Neural cell (in vitro differentiated cells): Measurements from ENCODE around the gene BTBD3. TPM values are rescaled to one million over a fixed set of nuclear protein-coding genes. Genes with fewer than 3 reads are reported as not detected.

ENCODE experiments used
- H2AFZ ChIP-seq: fragments of 200-600, 300-800 bp; sonication (generic), shearing (Covaris generic); 2 replicates; pipeline ENCODE4 v1.6.0; 2014; ENCODE audit warnings: low read depth, mild to moderate bottlenecking, antibody characterized with exemption, low read length, moderate library complexity
- H3F3A ChIP-seq: fragments of 200-600 bp; shearing (Covaris generic); 2 replicates; pipeline ENCODE4 v1.6.1; 2016; ENCODE audit warnings: mild to moderate bottlenecking, moderate library complexity, mixed read lengths, antibody characterized with exemption, low read length; ENCODE audit not compliant: insufficient read depth, poor library complexity, severe bottlenecking
- H3K27ac ChIP-seq: fragments of 200-600, 300-800 bp; sonication (generic), shearing (Covaris generic); 2 replicates; pipeline ENCODE4 v1.5.1; 2014; ENCODE audit warnings: mild to moderate bottlenecking, low read length, moderate library complexity
- H3K27me3 ChIP-seq: fragments of 300-800, 200-600 bp; sonication (generic), shearing (Covaris generic); 2 replicates; pipeline ENCODE4 v1.6.0; 2014; ENCODE audit warnings: mild to moderate bottlenecking, low read depth, low read length, moderate library complexity; ENCODE audit not compliant: insufficient read depth
- H3K36me3 ChIP-seq: fragments of 300-800, 200-600 bp; sonication (generic), shearing (Covaris generic); 2 replicates; pipeline ENCODE4 v1.5.1; 2014; ENCODE audit warnings: mild to moderate bottlenecking, antibody characterized with exemption, low read length, moderate library complexity; ENCODE audit not compliant: insufficient read depth
- H3K4me2 ChIP-seq: fragments of 300-800, 200-600 bp; sonication (generic), shearing (Covaris generic); 2 replicates; pipeline ENCODE4 v1.6.0; 2014; ENCODE audit warnings: mild to moderate bottlenecking, low read length
- H3K4me3 ChIP-seq: fragments of 300-800, 200-600 bp; sonication (generic), shearing (Covaris generic); 2 replicates; pipeline ENCODE4 v1.5.1; 2014; ENCODE audit warnings: mild to moderate bottlenecking, low read length, moderate library complexity
- H3K79me2 ChIP-seq: fragments of 200-600 bp; shearing (Covaris generic); replicated peaks from 2 replicates; pipeline ENCODE4 v1.6.0; 2014; ENCODE audit warnings: mild to moderate bottlenecking, low read length, moderate library complexity; ENCODE audit not compliant: insufficient read depth
- H3K9ac ChIP-seq: fragments of 300-800, 200-600 bp; sonication (generic), shearing (Covaris generic); 2 replicates; pipeline ENCODE4 v1.6.1; 2016; ENCODE audit warnings: mild to moderate bottlenecking, low read length, mixed read lengths
- H3K9me2 ChIP-seq: fragments of 200-600 bp; shearing (Covaris generic); 2 replicates; pipeline ENCODE4 v1.6.1; 2016; ENCODE audit warnings: mild to moderate bottlenecking, low read length, mixed read lengths; ENCODE audit not compliant: insufficient read depth
- H3K9me3 ChIP-seq: fragments of 200-600, 300-800 bp; sonication (generic), shearing (Covaris generic); 2 replicates; pipeline ENCODE4 v1.6.1; 2016; ENCODE audit warnings: mild to moderate bottlenecking, mixed run types, low read length, moderate library complexity, mixed read lengths
- H4K20me1 ChIP-seq: fragments of 200-600 bp; shearing (Covaris generic); 2 replicates; pipeline ENCODE4 v1.6.1; 2016; ENCODE audit warnings: mild to moderate bottlenecking, mixed run types; ENCODE audit not compliant: insufficient read depth
- EP300 ChIP-seq: fragments of 450-650 bp; conservative IDR thresholded peaks from 2 replicates; pipeline ENCODE4 v1.6.1; 2014; ENCODE audit warnings: antibody characterized with exemption, mild to moderate bottlenecking, moderate library complexity; ENCODE audit not compliant: poor library complexity, severe bottlenecking
- EZH2 ChIP-seq: fragments of 200-600, 300-800 bp; shearing (Covaris generic), sonication (generic); IDR thresholded peaks from 2 replicates; pipeline ENCODE4 v1.6.1; 2014; ENCODE audit warnings: antibody characterized with exemption, low read length, borderline replicate concordance, mild to moderate bottlenecking; ENCODE audit not compliant: insufficient read depth, poor library complexity, severe bottlenecking
- MXI1 ChIP-seq: fragments of 450-650 bp; conservative IDR thresholded peaks from 2 replicates; pipeline ENCODE4 v1.6.1; 2014; ENCODE audit warnings: antibody characterized with exemption, mild to moderate bottlenecking; ENCODE audit not compliant: poor library complexity, severe bottlenecking
- POLR2AphosphoS5 ChIP-seq: IDR thresholded peaks from 2 replicates; pipeline ENCODE4 v1.6.1; 2012
- RAD21 ChIP-seq: fragments of 450-650 bp; conservative IDR thresholded peaks from 2 replicates; pipeline ENCODE4 v1.6.1; 2014; ENCODE audit warnings: antibody characterized with exemption, mild to moderate bottlenecking, moderate library complexity
- REST ChIP-seq: IDR thresholded peaks from 2 replicates; pipeline ENCODE4 v1.6.1; 2012; ENCODE audit warnings: borderline replicate concordance
- SMC3 ChIP-seq: fragments of 450-650 bp; conservative IDR thresholded peaks from 2 replicates; pipeline ENCODE4 v1.6.1; 2014; ENCODE audit warnings: antibody characterized with exemption, mild to moderate bottlenecking, moderate library complexity; ENCODE audit not compliant: poor library complexity
- TAF1 ChIP-seq: IDR thresholded peaks from 2 replicates; pipeline ENCODE4 v1.6.1; 2012; ENCODE audit warnings: low read depth
- polyA plus RNA-seq: library from polyadenylated mRNA; depleted of rRNA; stranded (reverse); fragments of >200 nt; gene quantifications from 2 replicates; pipeline ENCODE4 v1.2.3, GENCODE V29; 2014
- TF ChIP-seq, protein P1 (sequence below): fragments of 450-650 bp; IDR thresholded peaks from 2 replicates; pipeline ENCODE4 v1.5.1; 2014; ENCODE audit warnings: antibody characterized with exemption, mild to moderate bottlenecking, moderate library complexity; ENCODE audit not compliant: poor library complexity, severe bottlenecking

Gene BTBD3
- polyA plus RNA-seq, 1 donor from 2014 or later, result 90.0 TPM

DNA sequence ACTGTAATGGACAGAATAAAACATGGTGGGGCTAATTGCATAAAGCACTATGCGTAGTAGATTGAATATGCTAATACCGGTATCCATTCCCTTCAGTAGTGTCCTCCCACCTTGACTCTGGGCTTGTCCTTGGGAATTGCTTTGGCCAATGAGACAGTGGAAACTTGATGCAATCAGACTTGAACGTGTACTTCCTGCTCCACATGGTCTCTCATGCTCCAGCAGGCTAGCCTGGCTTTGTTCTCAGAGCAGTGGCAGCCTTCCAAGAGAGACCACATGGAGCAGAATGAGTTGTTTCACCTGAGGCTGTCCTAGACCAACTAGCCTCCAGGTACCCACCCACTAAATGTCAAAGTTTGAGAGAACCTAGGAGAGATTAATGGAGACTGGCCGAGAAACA, 37.0 kb upstream of the BTBD3 start:
- H3K4me2 ChIP-seq, result no peak overlapping the region
- H3K4me3 ChIP-seq, result no peak overlapping the region
- H3K27me3 ChIP-seq, result no peaks in the 10 kb centered on the region
- H3K79me2 ChIP-seq, result no peaks in the 10 kb centered on the region
- H2AFZ ChIP-seq, result no peak overlapping the region
- no peak overlapping the region for H3K9ac ChIP-seq
- H3K36me3 ChIP-seq, result no peaks in the 10 kb centered on the region
- H3K9me2 ChIP-seq, result no peaks in the 10 kb centered on the region
- H3F3A ChIP-seq, result no peaks in the 10 kb centered on the region
- H3K27ac ChIP-seq, result no peak overlapping the region
- TF ChIP-seq EP300 (no peak), EZH2 (no peak), POLR2AphosphoS5 (no peak), TAF1 (no peak), REST (no peak), RAD21 (no peak), SMC3 (no peak), MXI1 (no peak)
- TF ChIP-seq, protein P1, sequence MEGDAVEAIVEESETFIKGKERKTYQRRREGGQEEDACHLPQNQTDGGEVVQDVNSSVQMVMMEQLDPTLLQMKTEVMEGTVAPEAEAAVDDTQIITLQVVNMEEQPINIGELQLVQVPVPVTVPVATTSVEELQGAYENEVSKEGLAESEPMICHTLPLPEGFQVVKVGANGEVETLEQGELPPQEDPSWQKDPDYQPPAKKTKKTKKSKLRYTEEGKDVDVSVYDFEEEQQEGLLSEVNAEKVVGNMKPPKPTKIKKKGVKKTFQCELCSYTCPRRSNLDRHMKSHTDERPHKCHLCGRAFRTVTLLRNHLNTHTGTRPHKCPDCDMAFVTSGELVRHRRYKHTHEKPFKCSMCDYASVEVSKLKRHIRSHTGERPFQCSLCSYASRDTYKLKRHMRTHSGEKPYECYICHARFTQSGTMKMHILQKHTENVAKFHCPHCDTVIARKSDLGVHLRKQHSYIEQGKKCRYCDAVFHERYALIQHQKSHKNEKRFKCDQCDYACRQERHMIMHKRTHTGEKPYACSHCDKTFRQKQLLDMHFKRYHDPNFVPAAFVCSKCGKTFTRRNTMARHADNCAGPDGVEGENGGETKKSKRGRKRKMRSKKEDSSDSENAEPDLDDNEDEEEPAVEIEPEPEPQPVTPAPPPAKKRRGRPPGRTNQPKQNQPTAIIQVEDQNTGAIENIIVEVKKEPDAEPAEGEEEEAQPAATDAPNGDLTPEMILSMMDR, result no peak
- H3K9me3 ChIP-seq, result no peaks in the 10 kb centered on the region
- no peaks in the 10 kb centered on the region for H4K20me1 ChIP-seq

- Histone ChIP-seq H3K4me2 (no peak overlapping the region), H4K20me1 (no peaks in the 10 kb centered on the region), H3K4me3 (no peak overlapping the region), H3K79me2 (no peaks in the 10 kb centered on the region), H3K36me3 (no peaks in the 10 kb centered on the region), H3K9me2 (no peaks in the 10 kb centered on the region), H2AFZ (no peak overlapping the region), H3K9ac (no peak overlapping the region), H3K27ac (no peak overlapping the region), H3F3A (no peaks in the 10 kb centered on the region), H3K27me3 (no peaks in the 10 kb centered on the region), H3K9me3 (no peaks in the 10 kb centered on the region)
- TF ChIP-seq POLR2AphosphoS5 (no peak), REST (no peak), SMC3 (no peak), EZH2 (no peak), TAF1 (no peak), EP300 (no peak), MXI1 (no peak), RAD21 (no peak)
- TF ChIP-seq, protein P1, result no peak
Observed at GRCh38 chr20:11881449-11881848, 36.2 kb upstream of the BTBD3 start.
